Epithelial cell of esophagus (primary cell): ENCODE data around the gene ACOT8.

Experiments used
- DNase-seq: peaks from one replicate; pipeline ENCODE4 v3.0.0; 2010; ENCODE audit warnings: low read depth
- H3K4me3 ChIP-seq: 2 replicates; pipeline ENCODE4 v1.5.1; 2011; ENCODE audit warnings: mild to moderate bottlenecking, low read length, control low read depth
- TF ChIP-seq, protein P1 (sequence below): IDR thresholded peaks from 2 replicates; pipeline ENCODE4 v1.5.1; 2011; ENCODE audit warnings: low read depth, mild to moderate bottlenecking, low read length, control low read depth, inconsistent platforms; ENCODE audit not compliant: insufficient read depth; ENCODE audit errors: missing control alignments

The ACOT8 gene

DNA sequence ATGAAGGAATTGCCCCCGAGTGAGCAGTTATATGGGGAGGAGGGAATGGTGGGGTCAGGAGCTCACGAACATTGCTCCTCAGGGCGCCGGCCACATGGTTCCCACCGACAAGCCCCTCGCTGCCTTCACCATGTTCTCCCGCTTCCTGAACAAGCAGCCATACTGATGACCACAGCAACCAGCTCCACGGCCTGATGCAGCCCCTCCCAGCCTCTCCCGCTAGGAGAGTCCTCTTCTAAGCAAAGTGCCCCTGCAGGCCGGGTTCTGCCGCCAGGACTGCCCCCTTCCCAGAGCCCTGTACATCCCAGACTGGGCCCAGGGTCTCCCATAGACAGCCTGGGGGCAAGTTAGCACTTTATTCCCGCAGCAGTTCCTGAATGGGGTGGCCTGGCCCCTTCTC lies 41.1 kb upstream of the ACOT8 start:
- H3K4me3 ChIP-seq: no peak overlapping the region
- TF ChIP-seq, protein P1, sequence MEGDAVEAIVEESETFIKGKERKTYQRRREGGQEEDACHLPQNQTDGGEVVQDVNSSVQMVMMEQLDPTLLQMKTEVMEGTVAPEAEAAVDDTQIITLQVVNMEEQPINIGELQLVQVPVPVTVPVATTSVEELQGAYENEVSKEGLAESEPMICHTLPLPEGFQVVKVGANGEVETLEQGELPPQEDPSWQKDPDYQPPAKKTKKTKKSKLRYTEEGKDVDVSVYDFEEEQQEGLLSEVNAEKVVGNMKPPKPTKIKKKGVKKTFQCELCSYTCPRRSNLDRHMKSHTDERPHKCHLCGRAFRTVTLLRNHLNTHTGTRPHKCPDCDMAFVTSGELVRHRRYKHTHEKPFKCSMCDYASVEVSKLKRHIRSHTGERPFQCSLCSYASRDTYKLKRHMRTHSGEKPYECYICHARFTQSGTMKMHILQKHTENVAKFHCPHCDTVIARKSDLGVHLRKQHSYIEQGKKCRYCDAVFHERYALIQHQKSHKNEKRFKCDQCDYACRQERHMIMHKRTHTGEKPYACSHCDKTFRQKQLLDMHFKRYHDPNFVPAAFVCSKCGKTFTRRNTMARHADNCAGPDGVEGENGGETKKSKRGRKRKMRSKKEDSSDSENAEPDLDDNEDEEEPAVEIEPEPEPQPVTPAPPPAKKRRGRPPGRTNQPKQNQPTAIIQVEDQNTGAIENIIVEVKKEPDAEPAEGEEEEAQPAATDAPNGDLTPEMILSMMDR: no peak
- DNase-seq: no peak

DNA sequence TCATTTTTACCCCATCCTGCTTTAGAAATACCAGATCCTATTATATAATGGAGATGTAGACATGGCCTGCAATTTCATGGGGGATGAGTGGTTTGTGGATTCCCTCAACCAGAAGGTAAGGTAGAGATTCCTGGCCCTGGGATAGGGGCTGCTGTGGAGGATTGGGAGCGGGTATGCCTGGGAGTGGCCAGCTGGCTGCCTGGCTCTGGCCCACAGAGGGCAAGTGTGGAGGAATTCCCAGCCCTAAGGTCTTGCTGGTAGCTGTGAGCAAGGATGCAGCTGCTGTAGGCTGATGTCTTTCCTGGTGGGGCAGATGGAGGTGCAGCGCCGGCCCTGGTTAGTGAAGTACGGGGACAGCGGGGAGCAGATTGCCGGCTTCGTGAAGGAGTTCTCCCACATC lies 40.5 kb upstream of the ACOT8 start:
- DNase-seq: no peak
- TF ChIP-seq, protein P1: no peak
- no peak overlapping the region for H3K4me3 ChIP-seq

DNA sequence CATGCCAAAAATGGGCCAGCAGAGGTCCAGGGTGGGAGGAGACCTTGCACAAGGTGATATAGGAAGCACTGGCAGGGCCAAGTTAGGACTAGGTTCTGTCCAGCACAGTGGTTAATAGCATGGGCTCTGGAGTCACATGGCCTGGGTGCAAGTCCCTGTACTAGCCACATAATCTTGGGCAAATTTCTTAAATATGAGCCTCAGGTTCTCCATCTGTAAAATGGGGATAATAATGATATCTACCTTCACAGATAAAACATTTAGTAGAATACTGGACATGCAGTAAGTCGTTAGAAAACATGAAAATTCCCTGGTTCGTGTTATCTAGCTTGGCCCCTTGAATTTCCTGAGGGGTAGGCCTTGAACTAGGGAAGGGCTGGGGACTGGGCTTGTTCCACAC lies 40.1 kb upstream of the ACOT8 start:
- no peak overlapping the region for H3K4me3 ChIP-seq
- TF ChIP-seq, protein P1: no peak
- no peak for DNase-seq

DNA sequence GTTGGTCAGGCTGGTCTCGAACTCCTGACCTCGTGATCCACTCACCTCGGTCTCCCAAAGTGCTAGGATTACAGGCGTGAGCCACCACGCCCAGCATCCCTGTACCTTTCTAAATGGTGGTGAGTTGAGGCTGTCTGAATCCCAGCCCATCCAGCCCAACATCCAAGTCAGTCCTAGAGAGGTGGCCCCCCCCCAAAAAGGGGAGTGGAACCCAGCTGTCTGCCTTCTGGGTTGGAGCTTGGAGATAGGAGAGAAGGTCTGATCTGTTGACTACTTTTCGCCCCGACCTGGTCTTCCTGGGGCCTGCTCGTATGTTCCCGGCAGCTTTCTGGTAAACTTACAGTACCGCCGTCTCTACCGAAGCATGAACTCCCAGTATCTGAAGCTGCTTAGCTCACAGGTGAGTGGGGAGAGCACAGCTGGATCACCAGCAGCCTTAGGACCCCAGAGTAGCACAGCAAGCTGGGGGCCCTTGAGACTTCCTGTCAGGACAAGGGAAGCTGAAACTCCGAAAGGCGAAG lies 39.5 kb upstream of the ACOT8 start:
- no peak for DNase-seq
- TF ChIP-seq, protein P1: no peak

DNA sequence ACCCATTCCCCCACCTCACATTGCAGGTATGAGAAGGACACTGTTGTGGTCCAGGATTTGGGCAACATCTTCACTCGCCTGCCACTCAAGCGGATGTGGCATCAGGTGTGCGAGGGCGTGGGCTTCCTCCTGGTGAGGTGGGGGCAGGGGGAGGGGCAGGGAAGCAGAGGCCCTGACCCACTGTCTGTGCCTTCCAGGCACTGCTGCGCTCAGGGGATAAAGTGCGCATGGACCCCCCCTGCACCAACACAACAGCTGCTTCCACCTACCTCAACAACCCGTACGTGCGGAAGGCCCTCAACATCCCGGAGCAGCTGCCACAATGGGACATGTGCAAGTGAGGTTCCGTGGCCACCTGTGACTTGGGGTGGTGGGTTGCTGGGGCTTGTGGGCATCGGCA lies 37.6 kb upstream of the ACOT8 start:
- DNase-seq: no peak

More for the DNA sequence above, 39.5 kb upstream of the ACOT8 start:
- no peak overlapping the region for H3K4me3 ChIP-seq

DNA sequence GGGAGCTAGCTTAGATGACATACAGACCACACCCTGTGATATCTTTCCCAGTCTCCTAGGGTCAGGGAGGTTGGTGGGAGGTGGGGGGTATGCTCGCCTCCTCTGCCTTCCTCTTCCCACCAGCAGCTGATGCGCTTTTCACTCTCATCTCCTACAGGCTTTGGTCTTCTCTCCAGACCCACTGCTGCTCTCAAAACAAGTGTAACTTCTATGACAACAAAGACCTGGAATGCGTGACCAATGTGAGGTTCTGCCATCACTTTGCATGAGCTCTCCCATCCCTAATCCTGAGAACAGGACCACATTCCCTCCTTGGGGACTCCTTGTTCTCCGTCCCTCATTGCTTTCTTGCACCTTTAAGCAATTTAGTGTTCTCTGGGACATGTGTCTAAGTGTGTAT lies 36.6 kb upstream of the ACOT8 start:
- DNase-seq: no peak
- TF ChIP-seq, protein P1: no peak
- no peak overlapping the region for H3K4me3 ChIP-seq

More for the DNA sequence above, 37.6 kb upstream of the ACOT8 start:
- TF ChIP-seq, protein P1: no peak
- H3K4me3 ChIP-seq: no peak overlapping the region

DNA sequence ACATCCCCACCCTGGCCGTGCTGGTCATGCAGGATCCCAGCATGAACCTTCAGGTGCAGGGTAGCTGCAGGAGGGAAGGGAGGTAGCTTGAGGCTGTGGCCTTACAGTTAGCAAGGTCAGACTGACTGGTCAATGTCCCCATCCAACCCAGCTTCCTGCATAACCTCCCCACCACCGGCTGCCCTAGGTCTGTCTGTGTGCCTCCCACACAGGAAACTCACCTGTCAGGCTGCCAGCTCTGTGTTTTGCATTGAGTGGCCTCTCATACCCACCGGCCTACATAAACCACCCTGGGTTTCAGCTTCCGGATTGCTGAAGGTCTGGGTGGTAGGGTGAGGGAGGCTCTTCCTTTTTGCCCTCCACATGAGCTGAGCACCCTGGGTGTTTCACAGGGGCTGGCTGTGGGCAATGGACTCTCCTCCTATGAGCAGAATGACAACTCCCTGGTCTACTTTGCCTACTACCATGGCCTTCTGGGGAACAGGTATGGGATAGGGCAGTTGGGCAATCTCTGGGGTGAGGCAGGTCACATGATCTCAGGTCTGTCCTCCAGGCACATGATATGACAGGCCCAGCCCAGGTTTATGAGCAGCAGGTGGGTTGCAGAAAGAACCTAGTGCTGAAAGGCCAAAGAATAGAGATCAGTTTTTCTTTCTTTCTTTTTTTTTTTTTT lies 35.8 kb upstream of the ACOT8 start:
- DNase-seq: peak; percentile 74
- TF ChIP-seq, protein P1: no peak
- H3K4me3 ChIP-seq: no peak overlapping the region
